Thyroid gland (tissue), 4 donors: ENCODE data around the gene RAB23. TPM values are rescaled to one million over a fixed set of nuclear protein-coding genes. Genes with fewer than 3 reads are reported as not detected.

Source experiments
- DNase-seq, 2 donors: peaks; one replicate each; pipeline ENCODE4 v3.0.0-alpha.2; 2019
- H3K27ac ChIP-seq, 3 donors: fragments of 200-600 bp; sonication (generic); 1 replicate in 2 of 3; 2 replicates in 1 of 3; pipeline ENCODE4 v1.5.1; 2016 to 2019; ENCODE audit warnings: mild to moderate bottlenecking in 1 of 3, moderate library complexity in 1 of 3
- H3K27me3 ChIP-seq: fragments of 200-600 bp; sonication (generic); one replicate; pipeline ENCODE4 v1.5.1; 2019
- H3K36me3 ChIP-seq, 2 donors: fragments of 200-600 bp; sonication (generic); one replicate each; pipeline ENCODE4 v1.5.1; 2016 to 2019
- H3K4me1 ChIP-seq, 2 donors: fragments of 200-600 bp; sonication (generic); one replicate each; pipeline ENCODE4 v1.5.1; 2017 to 2019
- H3K4me3 ChIP-seq, 3 donors: fragments of 200-600 bp; sonication (generic); replicated peaks in 1 of 3; 1 replicate in 2 of 3; 2 replicates in 1 of 3; pipeline ENCODE4 v1.5.1; 2016; ENCODE audit warnings: mild to moderate bottlenecking in 1 of 3
- H3K9me3 ChIP-seq: fragments of 200-600 bp; sonication (generic); one replicate; pipeline ENCODE4 v1.5.1; 2017
- CTCF ChIP-seq, 6 experiments: fragments of 200-600 bp in 3 of 6; fragments of 450-650 bp in 3 of 6; sonication (generic) in 3 of 6; IDR thresholded peaks; one replicate each; pipeline ENCODE4 v1.5.1; 2016 to 2019; ENCODE audit warnings: antibody characterized with exemption in 6 of 6, mild to moderate bottlenecking in 2 of 6, inconsistent platforms in 1 of 6, moderate library complexity in 1 of 6
- POLR2A ChIP-seq, 2 donors: fragments of 450-650 bp; IDR thresholded peaks; one replicate each; pipeline ENCODE4 v1.6.1; 2017; ENCODE audit warnings: antibody characterized with exemption in 2 of 2, mild to moderate bottlenecking in 2 of 2, moderate library complexity in 1 of 2
- WGBS, 2 donors: methylation state at CpG; one replicate each; pipeline ENCODE4 v1.1.5; 2017; 5-methylcytosine and 5-hydroxymethylcytosine counted together
- intact Hi-C: fragments of 100-400 bp; cut with DNase I; formaldehyde crosslinking; loops from one replicate; pipeline ENCODE4 v1.15.1; 2023
- total RNA-seq, 4 donors: library from RNA; depleted of rRNA; stranded (reverse); fragments of >200 nt; gene quantifications; one replicate each; pipeline ENCODE4 v1.2.3, GENCODE V29; 2016

The RAB23 gene
- total RNA-seq, 4 donors from 2014 or later = 19.6 to 38.9 (median 27.9) TPM

- H3K36me3 ChIP-seq = no peaks in the 10 kb centered on the region
- H3K27me3 ChIP-seq = no peaks in the 10 kb centered on the region
- peaks cover 46 to 54% of the 10 kb centered on the region in 2 donors for H3K4me1 ChIP-seq
- H3K9me3 ChIP-seq = no peaks in the 10 kb centered on the region
- intact Hi-C loops = loop anchor here (10.0 kb wide), 1 partner anchor 46 kb away; no protein-coding TSS in a partner anchor
- TF ChIP-seq POLR2A (IDR thresholded peaks at IDR 0.05) (no peak), CTCF (IDR thresholded peaks at IDR 0.05) (no peak)
- H3K27ac ChIP-seq = peak overlapping the region; percentile 86 to 99 (median 88)
- no peak overlapping the region for H3K4me3 ChIP-seq
- DNase-seq = no peak
- 96 to 97% methylated on average over 2 of the region's 2 CpGs for WGBS, 2 donors
Measured at GRCh38 chr6:57259064-57259463, 37.0 kb upstream of the RAB23 start.

GRCh38 chr6:57257911-57258541 is 35.9 kb upstream of the RAB23 start:
- Histone ChIP-seq H3K4me1 (peaks cover 53 to 59% of the 10 kb centered on the region in 2 donors), H3K9me3 (no peaks in the 10 kb centered on the region), H3K27ac (peak overlapping the region; percentile 86 to 99 (median 88)), H3K36me3 (no peaks in the 10 kb centered on the region), H3K4me3 (no peak overlapping the region), H3K27me3 (no peaks in the 10 kb centered on the region)
- intact Hi-C loops = loop anchor here (10.0 kb wide), 1 partner anchor 47 kb away; no protein-coding TSS in a partner anchor
- whole genome bisulfite sequencing, 2 donors = 27 to 30% methylated on average over 10 of the region's 10 CpGs
- TF ChIP-seq CTCF (IDR thresholded peaks at IDR 0.05) (no peak), POLR2A (IDR thresholded peaks at IDR 0.05) (peak in 1 of 2 donors; percentile 83)
- peak; percentile 37 to 51 for DNase-seq

GRCh38 chr6:57256541-57256940 is 34.4 kb upstream of the RAB23 start:
- TF ChIP-seq CTCF (IDR thresholded peaks at IDR 0.05) = no peak
- no peak for TF ChIP-seq POLR2A (IDR thresholded peaks at IDR 0.05)
- H3K36me3 ChIP-seq = no peaks in the 10 kb centered on the region
- WGBS, 2 donors = 90 to 98% methylated on average over 1 of the region's 1 CpG
- H3K9me3 ChIP-seq = no peaks in the 10 kb centered on the region
- H3K27ac ChIP-seq = peak overlapping the region in 2 of 3 donors; percentile 88 to 99
- H3K27me3 ChIP-seq = no peaks in the 10 kb centered on the region
- DNase-seq = no peak
- intact Hi-C loops = loop anchor here (10.0 kb wide), 1 partner anchor 48 kb away; no protein-coding TSS in a partner anchor
- peaks cover 47 to 53% of the 10 kb centered on the region in 2 donors for H3K4me1 ChIP-seq
- H3K4me3 ChIP-seq = no peak overlapping the region

GRCh38 chr6:57255451-57256169 is 33.5 kb upstream of the RAB23 start:
- intact Hi-C loops = loop anchor here (10.0 kb wide), 1 partner anchor 49 kb away; no protein-coding TSS in a partner anchor
- no peak overlapping the region for H3K27ac ChIP-seq

More at GRCh38 chr6:57255451-57256169, 33.5 kb upstream of the RAB23 start:
- Histone ChIP-seq H3K27me3 (no peaks in the 10 kb centered on the region), H3K4me3 (no peak overlapping the region), H3K4me1 (peaks cover 41 to 47% of the 10 kb centered on the region in 2 donors), H3K9me3 (no peaks in the 10 kb centered on the region), H3K36me3 (no peaks in the 10 kb centered on the region)
- TF ChIP-seq CTCF (IDR thresholded peaks at IDR 0.05) (no peak), POLR2A (IDR thresholded peaks at IDR 0.05) (no peak)
- DNase-seq = no peak
- 90 to 96% methylated on average over 4 of the region's 4 CpGs for WGBS, 2 donors
